HG02610 (cell line): ENCODE data around the gene CFAP97D2.
"Not testable (repeated sequence)": the region's sequence is repeated elsewhere in the genome, so short reads cannot be mapped to it uniquely, and the experiment has no call there.

Experiments
- ATAC-seq: cut with Tn5 transposase; IDR thresholded peaks from one replicate; pipeline ENCODE4 v1.9.1; 2021; ENCODE audit warnings: mild to moderate bottlenecking, moderate library complexity; ENCODE audit not compliant: unreplicated experiment

Gene CFAP97D2

GRCh38 chr13:114155926-114156883 lies 22.9 kb upstream of the CFAP97D2 start:
- ATAC-seq = no peak

GRCh38 chr13:114157869-114158495 lies 21.1 kb upstream of the CFAP97D2 start:
- no peak for ATAC-seq

- not testable (repeated sequence) for ATAC-seq
These were observed 20.0 kb upstream of the CFAP97D2 start for GRCh38 chr13:114158869-114159666.

GRCh38 chr13:114161028-114161556 lies 18.0 kb upstream of the CFAP97D2 start:
- ATAC-seq = no peak

- no peak for ATAC-seq
These were observed 17.2 kb upstream of the CFAP97D2 start for GRCh38 chr13:114161644-114162532.

GRCh38 chr13:114162533-114162922 lies 16.5 kb upstream of the CFAP97D2 start:
- ATAC-seq = no peak

- ATAC-seq = no peak
These were observed 15.0 kb upstream of the CFAP97D2 start for GRCh38 chr13:114164053-114164452.

- no peak for ATAC-seq
These were observed 14.2 kb upstream of the CFAP97D2 start for GRCh38 chr13:114164681-114165429.

GRCh38 chr13:114166381-114167131 lies 12.5 kb upstream of the CFAP97D2 start:
- no peak for ATAC-seq

- ATAC-seq = no peak
These were observed 11.6 kb upstream of the CFAP97D2 start for GRCh38 chr13:114167426-114167825.

GRCh38 chr13:114167885-114168284 lies 11.2 kb upstream of the CFAP97D2 start:
- ATAC-seq = no peak

- ATAC-seq = no peak
These were observed 5.8 kb upstream of the CFAP97D2 start for GRCh38 chr13:114173272-114173671.

GRCh38 chr13:114173745-114174144 lies 5.3 kb upstream of the CFAP97D2 start:
- ATAC-seq = no peak

- ATAC-seq = no peak
These were observed 4.5 kb upstream of the CFAP97D2 start for GRCh38 chr13:114174529-114174961.

GRCh38 chr13:114176359-114176902 lies 2.6 kb upstream of the CFAP97D2 start:
- ATAC-seq = not testable (repeated sequence)

- no peak for ATAC-seq
These were observed 1.6 kb upstream of the CFAP97D2 start for GRCh38 chr13:114177245-114178010.

- ATAC-seq = no peak
These were observed 6.3 kb downstream of the CFAP97D2 start for GRCh38 chr13:114185182-114185971.
